MM.1S (cell line): ENCODE results near the gene GJD4.
A peak's percentile ranks its signal among the peaks of the same experiment; 100 is the strongest.

Experiments used
- DNase-seq: peaks from one replicate; pipeline ENCODE4 v3.0.0-alpha.2; 2015
- H2AFZ ChIP-seq: fragments of 300-600 bp; sonication (generic); 2 replicates; pipeline ENCODE4 v1.6.0; 2016; ENCODE audit warnings: antibody characterized with exemption, low read length
- H3F3A ChIP-seq: fragments of 300-600 bp; sonication (generic); 2 replicates; pipeline ENCODE4 v1.6.1; 2016; ENCODE audit warnings: mild to moderate bottlenecking, antibody characterized with exemption, low read length, moderate library complexity, mixed read lengths; ENCODE audit not compliant: insufficient read depth
- H3K27ac ChIP-seq: fragments of 300-600 bp; sonication (generic); 2 replicates; pipeline ENCODE4 v1.5.1; 2016; ENCODE audit warnings: mild to moderate bottlenecking, low read length
- H3K27me3 ChIP-seq: fragments of 300-600 bp; sonication (generic); replicated peaks from 2 replicates; pipeline ENCODE4 v1.6.0; 2016; ENCODE audit warnings: low read length; ENCODE audit not compliant: insufficient read depth
- H3K36me3 ChIP-seq: fragments of 300-600 bp; sonication (generic); replicated peaks from 2 replicates; pipeline ENCODE4 v1.6.1; 2016; ENCODE audit warnings: mild to moderate bottlenecking, low read length, mixed read lengths; ENCODE audit not compliant: insufficient read depth
- H3K4me1 ChIP-seq: fragments of 300-600 bp; sonication (generic); 2 replicates; pipeline ENCODE4 v1.6.1; 2016; ENCODE audit warnings: low read length, mixed read lengths
- H3K4me2 ChIP-seq: fragments of 300-600 bp; sonication (generic); 2 replicates; pipeline ENCODE4 v1.6.0; 2016; ENCODE audit warnings: low read depth, low read length
- H3K4me3 ChIP-seq: fragments of 300-600 bp; sonication (generic); 2 replicates; pipeline ENCODE4 v1.5.1; 2016; ENCODE audit warnings: low read length, mixed read lengths
- H3K79me2 ChIP-seq: fragments of 300-600 bp; sonication (generic); 2 replicates; pipeline ENCODE4 v1.6.1; 2016; ENCODE audit warnings: mixed run types, low read length, mixed read lengths
- H3K9ac ChIP-seq: fragments of 300-600 bp; sonication (generic); 2 replicates; pipeline ENCODE4 v1.6.1; 2016; ENCODE audit warnings: low read length, mixed read lengths
- H3K9me2 ChIP-seq: fragments of 300-600 bp; sonication (generic); replicated peaks from 2 replicates; pipeline ENCODE4 v1.6.1; 2016; ENCODE audit warnings: mild to moderate bottlenecking, low read length, mixed read lengths; ENCODE audit not compliant: insufficient read depth
- H3K9me3 ChIP-seq: fragments of 300-600 bp; sonication (generic); replicated peaks from 2 replicates; pipeline ENCODE4 v1.6.1; 2016; ENCODE audit warnings: mild to moderate bottlenecking, low read length, mixed read lengths; ENCODE audit not compliant: insufficient read depth
- H4K20me1 ChIP-seq: fragments of 300-600 bp; sonication (generic); 2 replicates; pipeline ENCODE4 v1.6.1; 2016; ENCODE audit warnings: mild to moderate bottlenecking, low read length, moderate library complexity, mixed read lengths; ENCODE audit not compliant: insufficient read depth
- EZH2 ChIP-seq: fragments of 300-600 bp; sonication (generic); optimal IDR thresholded peaks from 2 replicates; pipeline ENCODE3; 2017; ENCODE audit warnings: low read depth, mild to moderate bottlenecking, antibody characterized with exemption, low read length, mixed read lengths
- EZH2phosphoT487 ChIP-seq: fragments of 300-600 bp; sonication (generic); IDR thresholded peaks from 2 replicates; pipeline ENCODE4 v1.6.1; 2018; ENCODE audit warnings: antibody characterized with exemption, low read length
- TF ChIP-seq, protein P1 (sequence below): fragments of 300-600 bp; sonication (generic); IDR thresholded peaks from 2 replicates; pipeline ENCODE4 v1.5.1; 2016; ENCODE audit warnings: antibody characterized with exemption, low read length, mixed read lengths

GJD4 gene

DNA sequence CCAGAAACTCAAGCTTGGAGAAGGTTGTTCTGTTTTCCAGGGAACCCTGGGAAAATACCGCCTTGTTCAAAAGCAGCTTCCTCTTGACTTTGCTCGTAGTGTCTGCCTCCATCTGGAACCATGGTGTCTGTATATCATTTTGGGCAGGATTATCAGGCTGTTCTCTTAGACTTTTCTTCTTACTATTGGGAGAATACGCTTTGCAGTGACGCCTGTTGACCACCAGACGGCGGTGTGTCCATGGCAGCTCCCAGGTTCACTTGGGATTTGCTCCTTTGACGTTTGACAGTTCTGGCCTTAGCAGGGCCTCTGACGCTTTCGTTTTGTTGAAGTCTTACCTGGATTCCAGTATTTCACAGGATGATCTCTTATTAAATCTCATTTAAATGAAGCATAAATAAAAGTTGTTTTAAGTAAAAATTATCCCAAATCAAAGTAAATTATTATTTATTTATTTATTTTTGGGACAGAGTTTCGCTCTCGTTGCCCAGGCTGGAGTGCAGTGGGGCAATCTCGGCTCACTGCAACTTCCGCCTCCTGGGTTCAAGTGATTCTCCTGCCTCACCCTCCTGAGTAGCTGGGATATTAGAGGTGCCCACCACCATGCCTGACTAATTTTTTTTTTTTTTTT is 41.8 kb upstream of the GJD4 start:
- no peak overlapping the region for H2AFZ ChIP-seq
- no peaks in the 10 kb centered on the region for H3K4me1 ChIP-seq
- no peaks in the 10 kb centered on the region for H4K20me1 ChIP-seq
- no peak overlapping the region for H3K4me2 ChIP-seq
- H3K36me3 ChIP-seq: no peaks in the 10 kb centered on the region
- no peak overlapping the region for H3K27ac ChIP-seq
- no peak overlapping the region for H3K9ac ChIP-seq
- no peak overlapping the region for H3K4me3 ChIP-seq
- no peaks in the 10 kb centered on the region for H3K79me2 ChIP-seq
- H3F3A ChIP-seq: no peaks in the 10 kb centered on the region
- peak; percentile 53 for DNase-seq
- no peaks in the 10 kb centered on the region for H3K9me2 ChIP-seq
- H3K27me3 ChIP-seq: no peaks in the 10 kb centered on the region
- TF ChIP-seq, protein P1, sequence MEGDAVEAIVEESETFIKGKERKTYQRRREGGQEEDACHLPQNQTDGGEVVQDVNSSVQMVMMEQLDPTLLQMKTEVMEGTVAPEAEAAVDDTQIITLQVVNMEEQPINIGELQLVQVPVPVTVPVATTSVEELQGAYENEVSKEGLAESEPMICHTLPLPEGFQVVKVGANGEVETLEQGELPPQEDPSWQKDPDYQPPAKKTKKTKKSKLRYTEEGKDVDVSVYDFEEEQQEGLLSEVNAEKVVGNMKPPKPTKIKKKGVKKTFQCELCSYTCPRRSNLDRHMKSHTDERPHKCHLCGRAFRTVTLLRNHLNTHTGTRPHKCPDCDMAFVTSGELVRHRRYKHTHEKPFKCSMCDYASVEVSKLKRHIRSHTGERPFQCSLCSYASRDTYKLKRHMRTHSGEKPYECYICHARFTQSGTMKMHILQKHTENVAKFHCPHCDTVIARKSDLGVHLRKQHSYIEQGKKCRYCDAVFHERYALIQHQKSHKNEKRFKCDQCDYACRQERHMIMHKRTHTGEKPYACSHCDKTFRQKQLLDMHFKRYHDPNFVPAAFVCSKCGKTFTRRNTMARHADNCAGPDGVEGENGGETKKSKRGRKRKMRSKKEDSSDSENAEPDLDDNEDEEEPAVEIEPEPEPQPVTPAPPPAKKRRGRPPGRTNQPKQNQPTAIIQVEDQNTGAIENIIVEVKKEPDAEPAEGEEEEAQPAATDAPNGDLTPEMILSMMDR: peak; percentile 97
- TF ChIP-seq EZH2: no peak
- no peaks in the 10 kb centered on the region for H3K9me3 ChIP-seq

DNA sequence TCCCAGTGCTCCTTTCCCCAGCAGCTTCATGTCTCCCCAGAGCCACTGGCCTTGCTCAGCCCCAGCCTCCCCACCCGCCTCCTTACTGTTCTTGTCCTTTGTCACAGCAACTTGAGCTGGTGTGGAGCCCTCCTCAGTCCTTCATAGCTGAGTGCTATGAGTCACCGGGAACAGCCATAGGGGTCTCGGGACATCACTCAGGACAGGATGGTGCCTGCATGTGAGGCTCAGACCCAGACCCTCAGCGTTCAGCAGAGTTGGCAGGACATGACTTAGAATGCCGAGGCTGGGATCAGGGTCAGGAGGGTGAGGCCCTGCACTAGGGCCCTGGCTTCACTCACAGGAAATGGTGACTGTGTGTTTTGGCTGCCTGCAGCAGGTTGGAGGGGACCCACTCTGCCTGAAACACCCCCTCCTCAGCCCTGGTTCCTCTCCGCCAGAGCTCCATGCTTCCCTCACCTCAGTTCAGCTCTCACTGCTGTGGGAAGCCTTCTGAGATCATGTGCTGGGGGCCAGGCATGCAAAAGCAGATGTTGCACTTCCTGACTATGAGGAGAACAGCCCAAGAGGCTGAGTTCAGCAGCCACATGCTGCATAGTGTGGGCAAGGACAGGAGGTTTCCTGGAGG is 40.7 kb upstream of the GJD4 start:
- Histone ChIP-seq H3K9me3 (no peaks in the 10 kb centered on the region), H3K4me2 (no peak overlapping the region), H3K9me2 (no peaks in the 10 kb centered on the region), H3K27me3 (no peaks in the 10 kb centered on the region), H4K20me1 (no peaks in the 10 kb centered on the region), H2AFZ (no peak overlapping the region), H3K36me3 (no peaks in the 10 kb centered on the region), H3K9ac (no peak overlapping the region), H3K4me3 (no peak overlapping the region), H3K27ac (no peak overlapping the region), H3K79me2 (no peaks in the 10 kb centered on the region), H3K4me1 (no peaks in the 10 kb centered on the region), H3F3A (no peaks in the 10 kb centered on the region)
- no peak for TF ChIP-seq EZH2phosphoT487
- TF ChIP-seq, protein P1: no peak
- no peak for DNase-seq

DNA sequence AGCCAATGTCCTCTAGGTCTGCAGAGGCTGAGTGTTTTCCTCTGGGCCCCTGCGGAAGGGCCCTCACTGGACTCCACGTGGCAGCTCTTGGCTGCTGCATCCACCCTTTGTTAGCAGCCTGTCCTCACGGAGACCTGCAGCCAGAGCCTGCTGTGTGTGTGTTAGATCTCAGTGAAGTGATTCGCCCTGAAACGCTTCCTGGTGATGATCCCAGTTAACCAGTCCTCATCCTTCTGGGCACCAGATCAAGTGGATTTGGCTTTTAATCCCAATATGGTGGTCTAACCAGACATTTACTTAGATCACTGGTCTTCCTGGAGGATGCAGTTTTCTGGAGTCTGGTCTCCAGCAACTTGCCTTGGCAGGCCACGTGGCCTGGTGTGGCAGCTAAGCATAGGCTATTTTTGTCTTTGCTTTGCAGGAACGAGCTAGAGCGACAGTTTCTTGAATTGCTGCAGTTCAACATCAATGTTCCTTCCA is 39.5 kb upstream of the GJD4 start:
- H3K4me1 ChIP-seq: no peaks in the 10 kb centered on the region

More for the DNA sequence above, 39.5 kb upstream of the GJD4 start:
- Histone ChIP-seq H3K79me2 (no peaks in the 10 kb centered on the region), H3K4me2 (no peak overlapping the region), H3K27ac (no peak overlapping the region), H4K20me1 (no peaks in the 10 kb centered on the region), H3K4me3 (no peak overlapping the region), H3F3A (no peaks in the 10 kb centered on the region), H3K27me3 (no peaks in the 10 kb centered on the region), H3K36me3 (no peaks in the 10 kb centered on the region), H3K9me3 (no peaks in the 10 kb centered on the region), H3K9ac (no peak overlapping the region), H3K9me2 (no peaks in the 10 kb centered on the region), H2AFZ (no peak overlapping the region)
- no peak for DNase-seq
- TF ChIP-seq, protein P1: no peak
- TF ChIP-seq EZH2phosphoT487 (no peak), EZH2 (no peak)
